ENCODE data around the gene EEFSEC. TPM values are rescaled to one million over a fixed set of nuclear protein-coding genes. Genes with fewer than 3 reads are reported as not detected.

EEFSEC gene
- total RNA-seq, 1 donor from 2014 or later, result 16.2 TPM

- Histone ChIP-seq H3K9me3 (no peaks in the 10 kb centered on the region), H3K4me1 (no peaks in the 10 kb centered on the region), H3K27ac (no peak overlapping the region), H3K36me3 (no peaks in the 10 kb centered on the region), H3K27me3 (no peaks in the 10 kb centered on the region), H3K4me3 (no peak overlapping the region)
- no peak for DNase-seq (ENCODE audit: low spot score in 2 of 2)
- TF ChIP-seq CTCF (IDR thresholded peaks at IDR 0.05), result no peak
- intact Hi-C loops (cut with DNase I), result no loop called here
Observed at GRCh38 chr3:128454310-128454618, 301.0 kb downstream of the EEFSEC start.

- Histone ChIP-seq H3K4me3 (no peak overlapping the region), H3K27me3 (no peaks in the 10 kb centered on the region), H3K27ac (no peak overlapping the region), H3K4me1 (no peaks in the 10 kb centered on the region), H3K36me3 (no peaks in the 10 kb centered on the region), H3K9me3 (no peaks in the 10 kb centered on the region)
- no peak for TF ChIP-seq CTCF (IDR thresholded peaks at IDR 0.05)
- intact Hi-C loops (cut with DNase I), result no loop called here
- no peak for DNase-seq (ENCODE audit: low spot score in 2 of 2)
Observed at GRCh38 chr3:128455116-128455515, 301.8 kb downstream of the EEFSEC start.

GRCh38 chr3:128455786-128456748, 302.8 kb downstream of the EEFSEC start:
- H3K36me3 ChIP-seq, result no peaks in the 10 kb centered on the region
- no peak overlapping the region for H3K4me3 ChIP-seq
- no peaks in the 10 kb centered on the region for H3K9me3 ChIP-seq
- H3K27ac ChIP-seq, result no peak overlapping the region
- H3K4me1 ChIP-seq, result no peaks in the 10 kb centered on the region
- H3K27me3 ChIP-seq, result no peaks in the 10 kb centered on the region
- DNase-seq (ENCODE audit: low spot score in 2 of 2), result no peak
- TF ChIP-seq CTCF (IDR thresholded peaks at IDR 0.05), result no peak
- intact Hi-C loops (cut with DNase I), result no loop called here

GRCh38 chr3:128456776-128457715, 303.8 kb downstream of the EEFSEC start:
- Histone ChIP-seq H3K27ac (no peak overlapping the region), H3K9me3 (no peaks in the 10 kb centered on the region), H3K27me3 (no peaks in the 10 kb centered on the region), H3K4me3 (no peak overlapping the region), H3K36me3 (no peaks in the 10 kb centered on the region), H3K4me1 (no peaks in the 10 kb centered on the region)
- intact Hi-C loops (cut with DNase I), result no loop called here
- DNase-seq (ENCODE audit: low spot score in 2 of 2), result no peak
- TF ChIP-seq CTCF (IDR thresholded peaks at IDR 0.05), result no peak

GRCh38 chr3:128457937-128458336, 304.7 kb downstream of the EEFSEC start:
- no peaks in the 10 kb centered on the region for H3K36me3 ChIP-seq
- H3K4me3 ChIP-seq, result no peak overlapping the region
- H3K27ac ChIP-seq, result no peak overlapping the region
- intact Hi-C loops (cut with DNase I), result no loop called here
- DNase-seq (ENCODE audit: low spot score in 2 of 2), result no peak
- no peak for TF ChIP-seq CTCF (IDR thresholded peaks at IDR 0.05)
- H3K4me1 ChIP-seq, result no peaks in the 10 kb centered on the region
- no peaks in the 10 kb centered on the region for H3K9me3 ChIP-seq
- no peaks in the 10 kb centered on the region for H3K27me3 ChIP-seq

Other genes starting within 250 kb of the EEFSEC start
- 3.5 TPM for gene KBTBD12, start 238.2 kb upstream of the EEFSEC start, total RNA-seq
- 193 TPM for gene SEC61A1, start 101.0 kb upstream of the EEFSEC start, total RNA-seq
- gene RUVBL1, start 29.7 kb upstream of the EEFSEC start, total RNA-seq, result 10.3 TPM